HG02610 (cell line): ENCODE results near the gene ARID1A.

Experiments used
- ATAC-seq: cut with Tn5 transposase; IDR thresholded peaks from one replicate; pipeline ENCODE4 v1.9.1; 2021; ENCODE audit warnings: mild to moderate bottlenecking, moderate library complexity; ENCODE audit not compliant: unreplicated experiment

The ARID1A gene

DNA sequence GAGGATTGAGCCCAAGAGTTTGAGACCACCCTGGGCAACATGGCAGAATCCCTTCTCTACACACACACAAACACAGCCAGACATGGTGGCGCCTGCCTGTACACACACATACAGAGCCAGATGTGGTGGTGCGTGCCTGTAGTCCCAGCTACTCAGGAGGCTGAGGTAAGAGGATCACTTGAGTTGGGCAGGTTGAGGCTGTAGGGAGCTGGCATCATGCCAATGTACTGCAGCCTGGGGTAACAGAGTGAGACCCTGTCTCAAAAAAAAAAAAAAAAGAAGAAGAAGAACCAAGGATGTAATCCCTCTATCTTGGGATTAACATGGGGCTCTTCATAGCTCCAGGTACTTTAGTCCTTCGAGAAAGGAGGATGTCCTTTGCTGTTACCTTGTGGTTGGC lies 62.5 kb downstream of the ARID1A start:
- ATAC-seq, result no peak

DNA sequence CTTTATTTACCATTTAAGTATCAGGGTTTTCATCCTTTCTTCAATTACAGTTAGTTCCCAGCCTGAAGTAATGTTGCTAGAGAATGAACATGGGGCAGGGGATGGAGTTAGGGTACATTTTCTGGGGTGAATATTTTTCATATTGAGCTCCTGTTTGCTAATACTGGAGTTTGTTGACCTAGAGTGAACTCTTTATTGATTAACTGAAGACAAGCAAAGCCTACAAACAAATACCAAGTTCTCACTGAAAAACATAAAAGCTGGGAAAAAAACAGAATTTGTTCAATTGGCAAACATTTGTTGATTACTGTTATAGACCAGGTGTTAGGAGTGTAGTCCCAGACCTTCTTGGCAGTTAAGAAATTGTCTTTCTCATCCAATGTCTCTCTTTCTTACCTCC lies 63.7 kb downstream of the ARID1A start:
- no peak for ATAC-seq

DNA sequence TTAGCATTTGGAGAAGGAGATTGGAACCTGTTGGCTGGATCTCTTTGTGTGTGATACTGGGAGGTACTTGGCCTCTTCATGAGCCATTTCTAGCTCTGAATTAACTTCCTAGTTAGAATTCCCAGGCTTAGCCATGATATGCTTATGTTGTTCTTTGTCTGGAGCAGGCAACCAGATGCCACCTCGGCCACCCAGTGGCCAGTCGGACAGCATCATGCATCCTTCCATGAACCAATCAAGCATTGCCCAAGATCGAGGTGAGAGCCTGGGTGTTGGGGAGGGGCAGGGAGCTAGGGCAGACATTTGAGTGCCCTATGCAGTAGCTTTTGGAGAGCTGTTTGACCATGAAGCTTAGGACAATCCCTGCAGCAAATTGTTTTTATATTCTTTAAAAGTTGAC lies 65.4 kb downstream of the ARID1A start:
- no peak for ATAC-seq

DNA sequence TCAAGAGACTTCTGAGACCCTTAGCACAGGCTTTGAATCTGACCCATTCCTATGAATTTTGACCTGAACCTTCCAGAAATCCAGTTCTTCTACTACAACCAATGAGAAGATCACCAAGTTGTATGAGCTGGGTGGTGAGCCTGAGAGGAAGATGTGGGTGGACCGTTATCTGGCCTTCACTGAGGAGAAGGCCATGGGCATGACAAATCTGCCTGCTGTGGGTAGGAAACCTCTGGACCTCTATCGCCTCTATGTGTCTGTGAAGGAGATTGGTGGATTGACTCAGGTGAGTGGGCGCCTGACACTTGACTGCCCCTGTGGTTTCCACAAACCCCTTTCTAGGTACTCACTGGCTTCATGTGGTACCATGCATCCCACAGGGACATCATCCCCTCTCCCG lies 71.9 kb downstream of the ARID1A start:
- ATAC-seq, result no peak

DNA sequence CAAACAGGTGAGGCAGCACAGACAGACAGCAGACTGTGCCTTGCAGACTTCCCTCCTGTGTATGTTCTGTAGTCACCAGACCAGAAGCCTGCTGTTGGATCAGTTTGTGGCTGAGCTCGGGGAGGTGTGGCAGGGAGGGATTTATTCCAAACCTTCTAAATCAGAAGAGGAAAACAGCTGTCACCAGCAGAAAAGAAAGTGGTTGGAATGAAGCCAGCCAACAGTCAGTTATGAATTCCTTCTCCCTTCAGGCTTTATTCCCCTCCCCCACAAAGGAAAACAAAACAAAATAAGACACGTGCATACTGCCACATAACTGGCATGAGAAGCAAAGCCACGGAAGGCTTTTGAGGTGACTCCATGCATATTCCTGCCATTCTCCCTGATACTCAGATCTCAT lies 72.9 kb downstream of the ARID1A start:
- no peak for ATAC-seq

DNA sequence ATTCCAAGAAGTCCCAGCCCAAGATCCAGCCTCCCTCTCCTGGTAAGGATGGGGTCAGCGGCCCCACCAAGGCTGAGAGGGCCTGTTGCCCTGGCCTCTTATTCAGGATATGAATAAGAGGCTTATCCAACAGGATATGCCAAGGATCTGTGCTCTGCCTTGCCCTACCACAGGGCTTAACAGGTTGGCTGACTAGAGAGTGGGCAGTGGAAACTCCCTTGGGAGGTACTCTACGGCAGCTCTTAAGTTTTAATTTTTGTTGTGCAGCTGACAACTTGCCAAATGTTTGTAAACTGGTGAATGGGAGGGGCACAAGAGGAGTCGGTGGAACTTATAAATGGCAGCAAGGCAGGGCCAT lies 75.4 kb downstream of the ARID1A start:
- no peak for ATAC-seq

DNA sequence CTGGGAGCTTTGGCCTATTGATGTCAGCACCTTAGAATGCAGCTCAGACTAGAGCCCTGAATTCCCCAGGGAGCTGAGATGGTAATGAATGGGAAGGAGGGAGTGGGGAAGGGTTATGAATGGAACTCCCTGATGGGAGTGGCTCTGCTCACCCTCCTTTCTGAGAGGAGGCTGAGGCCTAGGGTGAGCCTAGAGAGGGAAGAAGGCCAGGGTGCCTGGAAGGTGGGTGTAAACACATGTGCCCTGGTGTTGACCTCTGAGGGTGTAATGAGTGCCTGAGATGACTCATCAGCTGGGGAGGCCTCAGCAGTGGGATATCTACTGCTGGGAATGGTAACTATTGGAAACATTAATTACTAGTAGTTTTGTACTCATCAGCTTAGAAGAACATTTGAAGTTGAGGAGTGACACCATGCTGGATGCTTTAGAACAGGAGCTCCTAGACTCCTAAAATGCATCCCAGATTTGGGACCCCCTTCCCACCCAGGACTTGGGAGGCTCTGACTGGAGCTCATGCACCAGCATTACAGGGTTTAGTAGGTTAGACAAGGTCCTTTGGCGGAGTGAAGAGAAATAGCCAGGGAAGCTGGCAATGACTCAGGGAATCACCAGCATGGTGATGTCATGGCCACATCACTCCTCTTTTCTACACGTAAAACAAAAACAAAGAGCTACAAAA lies 76.0 kb downstream of the ARID1A start:
- ATAC-seq, result no peak

DNA sequence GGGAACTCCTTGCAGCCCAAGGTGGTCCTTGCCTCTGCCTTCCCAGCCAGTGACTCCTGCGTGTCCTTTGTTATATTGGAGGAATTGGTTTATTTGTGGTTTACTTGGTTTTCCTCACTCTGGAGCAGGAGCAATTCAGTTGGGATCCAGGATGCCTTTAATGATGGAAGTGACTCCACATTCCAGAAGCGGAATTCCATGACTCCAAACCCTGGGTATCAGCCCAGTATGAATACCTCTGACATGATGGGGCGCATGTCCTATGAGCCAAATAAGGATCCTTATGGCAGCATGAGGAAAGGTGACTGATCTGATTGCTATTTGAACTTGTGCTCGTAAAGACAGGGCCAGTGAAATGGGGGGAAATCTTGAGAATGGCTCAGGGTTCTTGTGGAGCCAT lies 76.9 kb downstream of the ARID1A start:
- no peak for ATAC-seq

DNA sequence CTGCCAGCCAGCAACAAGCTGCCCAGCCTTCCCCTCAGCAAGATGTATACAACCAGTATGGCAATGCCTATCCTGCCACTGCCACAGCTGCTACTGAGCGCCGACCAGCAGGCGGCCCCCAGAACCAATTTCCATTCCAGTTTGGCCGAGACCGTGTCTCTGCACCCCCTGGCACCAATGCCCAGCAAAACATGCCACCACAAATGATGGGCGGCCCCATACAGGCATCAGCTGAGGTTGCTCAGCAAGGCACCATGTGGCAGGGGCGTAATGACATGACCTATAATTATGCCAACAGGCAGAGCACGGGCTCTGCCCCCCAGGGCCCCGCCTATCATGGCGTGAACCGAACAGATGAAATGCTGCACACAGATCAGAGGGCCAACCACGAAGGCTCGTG lies 78.6 kb downstream of the ARID1A start:
- ATAC-seq, result no peak

DNA sequence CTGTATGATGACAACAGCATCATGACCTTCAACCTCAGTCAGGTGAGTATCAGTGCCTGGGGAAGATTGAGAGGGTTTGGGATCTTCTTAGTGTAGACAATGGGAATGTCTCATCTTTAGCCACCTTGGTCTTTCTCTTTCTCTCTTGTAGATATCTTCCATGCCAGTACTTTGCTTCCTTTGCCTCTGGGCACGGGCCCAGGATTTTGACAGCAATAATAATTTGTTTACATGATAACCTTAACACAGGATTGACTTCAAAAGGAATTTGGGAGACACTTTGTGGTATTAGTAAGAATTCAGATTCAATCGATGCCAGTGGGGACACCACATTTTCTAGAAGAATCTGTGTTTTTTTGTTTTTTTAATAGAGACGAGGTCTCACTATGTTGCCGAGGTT lies 79.9 kb downstream of the ARID1A start:
- no peak for ATAC-seq

DNA sequence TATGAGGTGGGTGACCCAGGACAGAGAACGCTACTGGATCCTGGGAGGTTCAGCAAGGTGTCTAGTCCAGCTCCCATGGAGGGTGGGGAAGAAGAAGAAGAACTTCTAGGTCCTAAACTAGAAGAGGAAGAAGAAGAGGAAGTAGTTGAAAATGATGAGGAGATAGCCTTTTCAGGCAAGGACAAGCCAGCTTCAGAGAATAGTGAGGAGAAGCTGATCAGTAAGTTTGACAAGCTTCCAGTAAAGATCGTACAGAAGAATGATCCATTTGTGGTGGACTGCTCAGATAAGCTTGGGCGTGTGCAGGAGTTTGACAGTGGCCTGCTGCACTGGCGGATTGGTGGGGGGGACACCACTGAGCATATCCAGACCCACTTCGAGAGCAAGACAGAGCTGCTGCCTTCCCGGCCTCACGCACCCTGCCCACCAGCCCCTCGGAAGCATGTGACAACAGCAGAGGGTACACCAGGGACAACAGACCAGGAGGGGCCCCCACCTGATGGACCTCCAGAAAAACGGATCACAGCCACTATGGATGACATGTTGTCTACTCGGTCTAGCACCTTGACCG lies 83.4 kb downstream of the ARID1A start:
- no peak for ATAC-seq

DNA sequence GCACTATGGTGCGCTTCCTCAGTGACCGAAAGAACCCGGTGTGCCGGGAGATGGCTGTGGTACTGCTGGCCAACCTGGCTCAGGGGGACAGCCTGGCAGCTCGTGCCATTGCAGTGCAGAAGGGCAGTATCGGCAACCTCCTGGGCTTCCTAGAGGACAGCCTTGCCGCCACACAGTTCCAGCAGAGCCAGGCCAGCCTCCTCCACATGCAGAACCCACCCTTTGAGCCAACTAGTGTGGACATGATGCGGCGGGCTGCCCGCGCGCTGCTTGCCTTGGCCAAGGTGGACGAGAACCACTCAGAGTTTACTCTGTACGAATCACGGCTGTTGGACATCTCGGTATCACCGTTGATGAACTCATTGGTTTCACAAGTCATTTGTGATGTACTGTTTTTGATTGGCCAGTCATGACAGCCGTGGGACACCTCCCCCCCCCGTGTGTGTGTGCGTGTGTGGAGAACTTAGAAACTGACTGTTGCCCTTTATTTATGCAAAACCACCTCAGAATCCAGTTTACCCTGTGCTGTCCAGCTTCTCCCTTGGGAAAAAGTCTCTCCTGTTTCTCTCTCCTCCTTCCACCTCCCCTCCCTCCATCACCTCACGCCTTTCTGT lies 84.6 kb downstream of the ARID1A start:
- ATAC-seq, result no peak

DNA sequence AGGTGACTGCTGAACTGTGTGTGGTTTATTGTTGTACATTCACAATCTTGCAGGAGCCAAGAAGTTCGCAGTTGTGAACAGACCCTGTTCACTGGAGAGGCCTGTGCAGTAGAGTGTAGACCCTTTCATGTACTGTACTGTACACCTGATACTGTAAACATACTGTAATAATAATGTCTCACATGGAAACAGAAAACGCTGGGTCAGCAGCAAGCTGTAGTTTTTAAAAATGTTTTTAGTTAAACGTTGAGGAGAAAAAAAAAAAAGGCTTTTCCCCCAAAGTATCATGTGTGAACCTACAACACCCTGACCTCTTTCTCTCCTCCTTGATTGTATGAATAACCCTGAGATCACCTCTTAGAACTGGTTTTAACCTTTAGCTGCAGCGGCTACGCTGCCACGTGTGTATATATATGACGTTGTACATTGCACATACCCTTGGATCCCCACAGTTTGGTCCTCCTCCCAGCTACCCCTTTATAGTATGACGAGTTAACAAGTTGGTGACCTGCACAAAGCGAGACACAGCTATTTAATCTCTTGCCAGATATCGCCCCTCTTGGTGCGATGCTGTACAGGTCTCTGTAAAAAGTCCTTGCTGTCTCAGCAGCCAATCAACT lies 85.5 kb downstream of the ARID1A start:
- no peak for ATAC-seq

DNA sequence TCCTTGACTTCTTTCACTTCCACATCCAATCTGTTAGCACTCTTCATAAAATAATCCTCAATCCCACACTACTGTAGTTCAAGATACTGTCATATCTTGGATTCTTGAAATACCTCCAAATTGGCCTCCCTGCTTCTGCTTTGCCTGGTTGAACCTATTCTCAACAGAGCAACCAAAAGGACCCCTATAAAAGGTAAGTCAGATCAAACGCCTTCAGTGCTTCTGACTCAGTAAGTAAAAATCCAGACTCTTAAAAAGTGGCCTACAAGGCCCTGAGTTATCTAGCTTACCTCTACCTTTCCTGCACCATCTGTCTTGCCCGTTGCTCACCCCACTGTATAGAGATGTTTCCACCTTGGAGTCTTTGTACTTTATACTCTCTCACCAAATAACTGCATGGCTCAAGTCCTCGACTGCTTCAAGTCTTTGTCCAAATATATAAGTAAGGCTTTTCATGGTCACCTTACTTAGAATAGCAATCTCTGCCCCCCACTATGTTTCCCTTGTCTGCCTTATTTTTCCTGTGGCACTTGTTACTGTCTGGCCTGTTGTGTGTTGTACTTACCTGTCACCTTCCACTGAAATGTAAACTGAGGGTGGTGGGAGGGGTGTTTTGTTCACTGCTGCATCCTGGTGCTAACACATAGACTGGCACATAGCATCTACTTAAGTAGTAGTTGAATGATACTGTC lies 86.9 kb downstream of the ARID1A start:
- no peak for ATAC-seq

DNA sequence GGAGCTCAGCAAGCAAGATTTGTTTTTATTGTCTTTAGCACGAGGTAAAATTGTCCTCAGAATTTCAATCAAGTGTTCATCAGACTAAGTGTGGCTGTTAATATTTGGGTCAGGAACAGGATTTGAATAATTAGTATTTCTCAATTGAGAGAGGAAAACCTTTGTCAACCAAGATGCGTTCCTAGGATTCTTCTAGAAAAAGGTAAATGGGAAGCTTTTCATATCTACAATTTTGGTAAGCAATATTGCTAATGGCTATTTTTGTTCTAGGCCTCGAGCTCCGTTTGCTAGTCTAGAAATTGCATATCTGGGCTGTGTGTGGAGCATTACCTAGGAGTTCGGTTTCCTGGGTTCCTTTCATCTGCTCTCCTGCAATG lies 87.8 kb downstream of the ARID1A start:
- ATAC-seq, result no peak

DNA sequence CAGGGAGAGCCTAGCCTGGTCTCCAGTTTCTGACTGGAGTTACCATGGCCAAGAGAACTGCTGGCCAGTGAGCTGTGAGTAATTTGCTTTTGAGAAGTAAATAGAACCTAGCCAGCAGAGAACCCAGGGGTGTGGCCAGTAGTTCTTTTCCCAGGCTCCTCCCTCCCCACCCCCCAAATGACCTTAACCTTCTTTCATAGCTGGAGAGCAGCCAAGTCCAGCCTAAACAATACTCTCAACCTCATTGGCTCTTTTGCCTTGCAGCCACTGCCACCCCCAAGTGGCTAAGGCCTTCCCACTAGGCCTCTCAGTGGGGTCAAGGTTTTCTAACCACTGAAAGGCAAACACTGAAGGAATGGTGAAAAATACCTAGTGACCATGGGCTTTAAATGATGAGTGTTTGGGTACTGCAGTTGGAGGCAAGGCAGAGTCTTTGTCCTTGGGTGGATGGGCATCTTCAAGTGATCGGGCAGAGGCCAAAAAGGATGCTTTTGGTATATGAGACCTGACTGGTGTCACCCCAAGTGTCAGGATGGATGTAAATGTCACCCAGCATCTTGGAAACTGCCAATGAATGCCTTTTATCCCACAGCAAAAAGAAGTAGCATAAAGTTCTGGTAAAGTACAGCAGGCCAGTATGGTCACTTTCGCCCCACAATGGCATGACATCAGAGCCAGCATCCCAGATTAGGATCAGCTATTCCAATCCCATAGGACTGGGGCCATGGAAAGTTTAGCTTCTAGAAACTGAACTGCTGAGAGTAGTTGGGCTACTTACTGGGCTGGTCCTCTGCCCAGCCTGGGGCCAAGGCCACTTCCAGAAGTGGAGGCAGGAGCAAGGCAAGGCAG lies 88.4 kb downstream of the ARID1A start:
- no peak for ATAC-seq

DNA sequence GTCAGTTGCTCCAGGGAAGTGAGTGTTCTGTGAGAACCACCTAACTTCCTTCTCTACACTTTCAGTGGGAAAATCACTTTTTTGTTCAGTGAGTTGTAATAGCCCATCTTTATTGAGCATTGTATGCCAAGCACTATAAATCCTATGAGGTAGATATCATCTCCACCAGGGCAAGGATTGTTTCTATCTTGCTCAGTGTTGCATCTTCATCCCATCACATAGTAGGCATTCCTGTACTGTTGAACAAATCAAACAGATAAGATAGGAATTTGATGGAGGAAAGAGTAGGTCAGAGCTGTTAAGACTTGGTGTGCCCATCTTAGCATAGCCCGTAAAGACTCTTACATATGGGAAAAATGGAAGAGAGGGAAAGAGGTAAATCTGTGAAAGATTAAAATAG lies 89.1 kb downstream of the ARID1A start:
- no peak for ATAC-seq

DNA sequence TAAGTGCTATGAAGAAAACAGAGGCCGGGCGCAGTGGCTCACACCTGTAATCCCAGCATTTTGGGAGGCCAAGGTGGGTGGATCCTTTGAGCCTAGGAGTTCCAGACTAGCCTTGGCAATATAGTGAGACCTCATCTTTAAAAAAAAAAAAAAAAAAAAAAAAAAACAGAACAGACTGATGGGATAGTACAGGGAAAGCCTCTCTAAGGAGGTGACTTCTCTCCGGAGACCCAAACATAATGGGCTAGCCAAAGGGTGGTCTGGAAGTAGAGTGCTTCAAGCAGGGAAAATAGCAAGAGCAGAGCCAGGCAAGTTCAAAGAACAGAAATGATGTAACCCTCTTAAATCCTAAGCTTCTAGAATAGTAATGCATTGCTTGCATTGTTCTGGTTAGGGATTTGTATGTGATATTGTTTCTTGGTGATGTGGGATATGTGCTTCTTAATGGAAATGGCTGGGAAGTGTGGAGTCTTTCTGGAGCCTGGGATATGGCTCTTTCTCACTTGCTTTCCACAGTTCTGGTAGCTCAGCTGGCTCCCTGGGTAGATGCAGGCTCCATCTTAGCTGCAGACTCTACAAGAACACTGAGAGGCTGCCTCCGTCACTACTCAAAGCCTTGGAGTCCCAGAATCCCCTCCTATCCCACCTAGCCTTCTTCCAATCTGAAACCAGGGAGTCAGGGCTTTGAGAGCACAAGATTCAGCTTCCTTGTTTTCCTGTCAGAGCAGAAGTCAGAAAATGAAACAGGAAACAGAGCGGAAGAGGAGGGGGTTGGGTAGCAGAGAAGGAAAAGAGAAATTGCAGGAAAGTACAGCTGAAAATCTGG lies 90.0 kb downstream of the ARID1A start:
- ATAC-seq, result no peak

DNA sequence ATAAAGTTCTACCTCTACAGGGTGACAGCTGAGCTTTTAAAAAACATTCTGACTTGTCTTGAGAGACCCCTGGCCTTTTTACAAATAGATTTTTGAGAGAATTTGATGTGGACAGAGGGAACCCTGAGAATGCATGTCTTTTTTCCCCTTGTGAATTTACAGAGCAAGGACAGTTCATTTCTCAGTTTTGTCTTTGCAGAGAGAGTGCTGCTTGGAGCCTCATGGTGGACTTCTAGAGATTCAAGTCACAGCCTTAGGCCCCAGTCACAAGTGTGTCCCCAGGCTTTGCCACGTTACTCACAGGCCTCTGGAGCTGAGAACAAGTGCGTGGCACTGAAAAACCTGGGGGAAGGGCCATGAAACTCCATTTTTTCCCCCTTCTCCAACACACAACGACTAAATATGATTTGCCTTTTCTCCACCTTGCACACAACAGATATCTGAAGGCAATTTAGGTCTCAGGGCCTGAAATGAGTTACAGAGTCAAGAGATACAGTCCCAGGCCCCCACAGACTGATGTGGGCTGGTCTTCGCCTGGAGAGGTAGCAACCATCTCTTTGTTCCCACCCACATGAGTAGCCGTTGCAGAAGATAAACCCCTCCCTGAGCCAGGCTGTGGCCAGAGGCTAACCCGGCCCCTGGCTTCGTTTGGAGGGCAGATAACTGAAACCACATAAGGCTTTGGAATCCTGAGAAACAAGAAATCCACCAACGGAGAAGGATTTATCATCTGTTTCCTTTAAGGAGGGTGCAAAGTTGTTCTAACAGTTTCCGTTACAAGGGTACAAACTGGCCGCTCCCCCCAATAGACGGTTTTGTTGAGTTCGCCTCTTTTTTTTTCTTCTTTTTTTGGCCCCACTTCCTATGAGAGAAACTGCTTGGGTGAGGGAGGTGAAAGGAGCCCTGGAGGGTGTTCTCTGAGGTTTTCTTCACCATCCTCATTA lies 90.9 kb downstream of the ARID1A start:
- ATAC-seq, result no peak
